ENCODE results near the gene IL25. TPM values are rescaled to one million over a fixed set of nuclear protein-coding genes. Genes with fewer than 3 reads are reported as not detected.

The IL25 gene
- total and polyA plus RNA-seq, 2 experiments from 2014 or later: 3.2 TPM; not detected in 1

DNA sequence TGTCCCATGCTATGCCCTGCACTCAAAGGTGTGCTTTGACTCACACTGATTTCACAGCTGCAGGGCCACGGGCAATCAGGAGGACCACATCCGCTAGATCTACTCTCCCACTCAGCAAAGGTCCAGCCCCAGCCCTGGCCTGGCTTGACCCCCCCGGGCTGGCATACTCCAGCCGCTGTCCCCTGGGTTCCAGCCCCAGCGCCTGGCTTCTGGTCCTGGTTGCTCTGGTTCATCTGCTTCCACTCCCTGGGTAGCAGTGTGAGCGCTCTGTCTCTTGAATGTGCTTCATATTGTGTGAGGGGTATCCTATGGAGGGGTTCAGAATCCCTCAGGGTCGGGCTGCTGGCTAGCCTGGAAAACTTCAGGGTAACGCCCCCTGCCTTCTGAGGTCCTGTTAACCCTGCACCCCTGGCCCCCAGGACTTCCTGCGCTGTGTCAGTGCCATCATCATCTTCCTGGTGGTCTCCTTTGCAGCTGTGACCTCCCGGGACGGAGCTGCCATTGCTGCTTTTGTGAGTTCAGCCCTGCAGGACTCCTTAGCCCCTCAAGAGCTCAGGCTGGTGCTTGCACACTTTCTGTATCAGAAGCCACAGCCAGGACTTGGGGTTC lies 6.1 kb downstream of the IL25 start:
- peak in 1 of 2 donors; percentile 68 for DNase-seq (ENCODE audit: low read depth in 1 of 2, low spot score in 1 of 2)
- Histone ChIP-seq H3K4me1 (ENCODE audit: low read depth) (no peaks in the 10 kb centered on the region), H3K4me3 (no peak overlapping the region), H3K27ac (peak overlapping the region; percentile 86), H3K27me3 (no peaks in the 10 kb centered on the region), H3K9me3 (ENCODE audit: low read depth) (no peaks in the 10 kb centered on the region), H3K36me3 (peaks cover 33% of the 10 kb centered on the region)
- TF ChIP-seq, protein P1, sequence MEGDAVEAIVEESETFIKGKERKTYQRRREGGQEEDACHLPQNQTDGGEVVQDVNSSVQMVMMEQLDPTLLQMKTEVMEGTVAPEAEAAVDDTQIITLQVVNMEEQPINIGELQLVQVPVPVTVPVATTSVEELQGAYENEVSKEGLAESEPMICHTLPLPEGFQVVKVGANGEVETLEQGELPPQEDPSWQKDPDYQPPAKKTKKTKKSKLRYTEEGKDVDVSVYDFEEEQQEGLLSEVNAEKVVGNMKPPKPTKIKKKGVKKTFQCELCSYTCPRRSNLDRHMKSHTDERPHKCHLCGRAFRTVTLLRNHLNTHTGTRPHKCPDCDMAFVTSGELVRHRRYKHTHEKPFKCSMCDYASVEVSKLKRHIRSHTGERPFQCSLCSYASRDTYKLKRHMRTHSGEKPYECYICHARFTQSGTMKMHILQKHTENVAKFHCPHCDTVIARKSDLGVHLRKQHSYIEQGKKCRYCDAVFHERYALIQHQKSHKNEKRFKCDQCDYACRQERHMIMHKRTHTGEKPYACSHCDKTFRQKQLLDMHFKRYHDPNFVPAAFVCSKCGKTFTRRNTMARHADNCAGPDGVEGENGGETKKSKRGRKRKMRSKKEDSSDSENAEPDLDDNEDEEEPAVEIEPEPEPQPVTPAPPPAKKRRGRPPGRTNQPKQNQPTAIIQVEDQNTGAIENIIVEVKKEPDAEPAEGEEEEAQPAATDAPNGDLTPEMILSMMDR (IDR thresholded peaks at IDR 0.05; ENCODE audit: low read depth, low read length): no peak

DNA sequence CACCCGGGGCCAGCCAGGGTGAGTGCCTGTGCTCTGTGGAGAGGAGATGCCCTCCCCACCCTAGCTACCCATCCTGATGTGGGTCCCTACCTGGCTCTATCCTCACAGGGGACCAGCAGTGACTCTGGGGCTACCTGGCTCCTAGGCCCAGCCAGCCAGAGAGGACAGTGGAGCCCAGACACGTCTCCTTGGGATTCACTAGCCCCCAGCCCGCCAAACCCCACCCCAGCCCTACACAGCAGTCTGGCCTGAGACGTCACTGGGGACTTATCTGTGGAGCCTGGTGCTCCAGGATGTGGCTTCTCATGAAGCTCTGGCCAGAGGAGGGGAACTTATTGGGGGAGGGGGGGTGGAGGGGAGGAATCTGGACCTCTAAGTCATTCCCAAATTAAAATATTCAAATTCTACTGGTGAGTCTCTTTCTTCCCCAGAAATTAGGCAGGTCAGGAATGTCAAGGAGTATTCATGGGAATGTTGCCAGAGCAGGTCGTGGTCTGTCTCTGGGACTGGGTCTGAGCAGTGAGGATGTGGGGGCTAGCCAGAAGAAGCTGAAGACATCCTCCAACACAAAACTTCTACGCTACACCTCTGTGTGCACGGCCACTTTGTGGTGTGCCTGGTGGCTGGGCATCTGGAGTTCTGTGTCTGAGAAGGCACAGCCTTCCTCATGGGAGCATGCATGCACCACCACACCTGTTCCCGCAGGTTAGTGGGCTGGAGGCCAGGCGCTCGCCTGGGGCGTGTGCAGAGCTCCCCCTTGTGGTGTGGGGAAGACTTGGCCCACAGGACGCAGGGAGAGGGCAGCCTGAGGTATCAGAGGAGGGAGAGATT lies 7.0 kb downstream of the IL25 start:
- H3K36me3 ChIP-seq: peaks cover 41% of the 10 kb centered on the region
- H3K9me3 ChIP-seq (ENCODE audit: low read depth): no peaks in the 10 kb centered on the region
- H3K4me3 ChIP-seq: no peak overlapping the region
- peak; percentile 45 to 86 for DNase-seq (ENCODE audit: low read depth in 1 of 2, low spot score in 1 of 2)
- H3K27me3 ChIP-seq: no peaks in the 10 kb centered on the region
- H3K4me1 ChIP-seq (ENCODE audit: low read depth): no peaks in the 10 kb centered on the region
- TF ChIP-seq, protein P1 (IDR thresholded peaks at IDR 0.05; ENCODE audit: low read depth, low read length): peak; percentile 97
- H3K27ac ChIP-seq: peak overlapping the region; percentile 86

DNA sequence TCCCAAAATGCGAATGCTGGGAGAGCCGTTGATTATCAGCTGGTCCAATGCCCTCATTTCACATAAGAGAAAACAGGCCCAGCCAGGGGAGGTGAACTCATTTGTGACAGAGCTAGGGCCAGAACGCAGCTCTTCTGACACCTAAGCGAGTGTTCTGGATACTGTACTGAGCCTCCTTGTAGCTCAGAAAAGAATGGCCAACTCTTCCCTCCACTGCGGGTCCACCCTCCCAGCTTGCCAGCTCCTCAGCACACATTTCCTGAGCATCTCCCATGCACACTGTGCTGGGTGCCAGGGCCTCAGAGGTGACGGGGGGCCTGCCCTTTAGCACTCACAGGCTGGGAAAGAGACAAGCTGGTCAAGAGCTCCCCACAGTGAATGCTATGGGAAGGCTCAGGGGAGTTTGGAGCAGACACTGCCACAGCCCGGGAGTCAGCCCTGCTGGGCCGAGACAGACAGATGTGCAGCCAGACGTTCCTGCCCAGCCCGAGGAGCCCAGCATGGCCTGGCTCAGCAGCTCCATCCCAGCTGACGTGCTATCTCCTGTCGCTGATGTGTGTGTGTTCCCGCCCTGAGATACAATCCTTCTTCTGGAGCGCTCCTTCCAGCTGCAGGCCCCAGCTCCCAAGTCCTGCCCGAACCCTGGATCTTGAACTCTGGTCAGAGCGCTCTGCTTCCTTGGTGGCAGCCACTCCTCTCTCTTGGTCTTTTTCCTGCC lies 7.7 kb downstream of the IL25 start:
- no peak overlapping the region for H3K4me3 ChIP-seq
- TF ChIP-seq, protein P1 (IDR thresholded peaks at IDR 0.05; ENCODE audit: low read depth, low read length): no peak
- no peaks in the 10 kb centered on the region for H3K27me3 ChIP-seq
- H3K9me3 ChIP-seq (ENCODE audit: low read depth): no peaks in the 10 kb centered on the region
- no peaks in the 10 kb centered on the region for H3K4me1 ChIP-seq (ENCODE audit: low read depth)
- no peak for DNase-seq (ENCODE audit: low read depth in 1 of 2, low spot score in 1 of 2)
- H3K27ac ChIP-seq: peak overlapping the region; percentile 86
- H3K36me3 ChIP-seq: peaks cover 49% of the 10 kb centered on the region

DNA sequence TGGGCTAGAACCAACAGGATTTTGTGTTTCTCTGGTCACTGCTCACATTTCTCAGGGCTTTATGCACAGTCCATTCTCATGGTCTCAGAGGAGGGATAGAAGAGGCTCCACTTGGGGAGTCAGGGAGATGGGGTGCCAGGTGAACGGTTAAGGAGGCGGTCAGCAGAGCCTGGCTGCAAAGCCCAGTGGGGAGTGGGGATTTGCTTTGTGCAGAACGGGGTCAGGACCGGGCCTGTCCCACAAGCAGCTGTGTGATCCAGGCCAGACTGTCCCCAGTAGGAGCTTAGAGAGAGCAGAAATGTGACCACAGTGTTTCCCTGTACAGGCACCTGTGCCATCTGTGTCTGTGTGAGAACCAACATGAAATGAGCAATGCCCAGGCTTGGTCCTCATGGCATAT lies 8.4 kb downstream of the IL25 start:
- TF ChIP-seq, protein P1 (IDR thresholded peaks at IDR 0.05; ENCODE audit: low read depth, low read length): no peak
- no peak overlapping the region for H3K4me3 ChIP-seq
- H3K9me3 ChIP-seq (ENCODE audit: low read depth): no peaks in the 10 kb centered on the region
- no peaks in the 10 kb centered on the region for H3K27me3 ChIP-seq
- H3K36me3 ChIP-seq: peaks cover 55% of the 10 kb centered on the region
- no peaks in the 10 kb centered on the region for H3K4me1 ChIP-seq (ENCODE audit: low read depth)
- DNase-seq (ENCODE audit: low read depth in 1 of 2, low spot score in 1 of 2): peak in 1 of 2 donors; percentile 6
- peak overlapping the region; percentile 86 for H3K27ac ChIP-seq

DNA sequence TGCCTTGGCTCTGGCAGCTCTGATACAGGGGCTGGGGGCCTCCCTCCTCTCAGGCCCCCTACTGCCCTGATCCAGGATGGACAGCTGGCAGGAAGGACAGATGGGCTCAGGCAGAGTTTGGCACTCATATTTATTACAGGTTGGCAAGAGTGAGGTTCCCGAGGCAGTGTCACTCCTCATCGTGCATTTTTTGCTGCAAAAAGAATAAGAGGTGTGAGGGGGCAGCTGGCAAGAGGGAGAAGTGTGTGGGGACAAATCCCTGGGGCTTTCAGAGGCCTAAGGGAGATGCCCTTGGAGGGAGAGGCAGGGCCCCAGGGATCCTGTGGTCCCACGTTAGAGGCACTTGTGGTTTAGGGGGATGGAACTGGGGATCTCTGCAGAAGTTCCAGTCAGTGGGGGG lies 9.3 kb downstream of the IL25 start:
- DNase-seq (ENCODE audit: low read depth in 1 of 2, low spot score in 1 of 2): no peak
- H3K4me3 ChIP-seq: no peak overlapping the region
- TF ChIP-seq, protein P1 (IDR thresholded peaks at IDR 0.05; ENCODE audit: low read depth, low read length): no peak

More for the DNA sequence above, 9.3 kb downstream of the IL25 start:
- Histone ChIP-seq H3K9me3 (ENCODE audit: low read depth) (no peaks in the 10 kb centered on the region), H3K27ac (peak overlapping the region; percentile 86), H3K36me3 (peaks cover 64% of the 10 kb centered on the region), H3K27me3 (no peaks in the 10 kb centered on the region), H3K4me1 (ENCODE audit: low read depth) (no peaks in the 10 kb centered on the region)
